K562 (cell line): ENCODE measurements around the gene PLCB3.

Source experiments
- COPS2 ChIP-seq: fragments of 450-650 bp; conservative IDR thresholded peaks from 2 replicates; pipeline ENCODE4 v1.6.1; 2016; ENCODE audit warnings: mild to moderate bottlenecking, moderate library complexity
- CTCF ChIP-seq, 3 experiments: IDR thresholded peaks in 2 of 3; conservative IDR thresholded peaks in 1 of 3; 2 replicates each; pipeline ENCODE4 v1.5.1; 2011 to 2012; ENCODE audit warnings: low read length in 3 of 3, mild to moderate bottlenecking in 3 of 3, control low read depth in 2 of 3, improper control_type of control experiment in 1 of 3, inconsistent platforms in 1 of 3, low read depth in 1 of 3, mixed read lengths in 1 of 3, moderate library complexity in 1 of 3; ENCODE audit not compliant: insufficient read depth in 2 of 3
- ETV6 ChIP-seq, 3 experiments: fragments of 150-350 bp in 1 of 3; sonication (generic) in 1 of 3; formaldehyde crosslinking in 1 of 3; IDR thresholded peaks; 2 replicates each; pipeline versions ENCODE4 v1.6.1 to v1.8.0; 2014 to 2022; ENCODE audit warnings: borderline replicate concordance in 2 of 3, low read depth in 2 of 3, antibody characterized with exemption in 1 of 3, low read length in 1 of 3, mild to moderate bottlenecking in 1 of 3, missing genetic modification reagents in 1 of 3
- KLF6 ChIP-seq: fragments of 250-450 bp; sonication (Bioruptor Pico); IDR thresholded peaks from 2 replicates; pipeline ENCODE4 v1.4.0; 2020; ENCODE audit warnings: mild to moderate bottlenecking, moderate library complexity, borderline replicate concordance
- MBD2 ChIP-seq: sonication (generic); IDR thresholded peaks from 2 replicates; pipeline ENCODE4 v1.6.1; 2016; ENCODE audit warnings: low read depth, borderline replicate concordance
- RAD21 ChIP-seq, 2 experiments: fragments of 250-450 bp in 1 of 2; fragments of 450-650 bp in 1 of 2; sonication (Bioruptor Pico) in 1 of 2; formaldehyde crosslinking in 1 of 2; IDR thresholded peaks in 1 of 2; conservative IDR thresholded peaks in 1 of 2; 2 replicates each; pipeline versions ENCODE4 v1.4.0 to v1.8.0; 2020 to 2022; ENCODE audit warnings: mild to moderate bottlenecking in 2 of 2, moderate library complexity in 1 of 2
- SIN3A ChIP-seq, 2 experiments: fragments of 150-350 bp in 1 of 2; IDR thresholded peaks; 2 replicates each; pipeline ENCODE4 v1.6.1; 2011 to 2016; ENCODE audit warnings: borderline replicate concordance in 2 of 2, low read depth in 2 of 2, low read length in 2 of 2, mild to moderate bottlenecking in 2 of 2, moderate library complexity in 2 of 2; ENCODE audit not compliant: control insufficient read depth in 1 of 2
- TF ChIP-seq, protein P1 (sequence below): sonication (generic); formaldehyde crosslinking; IDR thresholded peaks from 2 replicates; pipeline ENCODE4 v1.8.0; 2022; ENCODE audit warnings: mild to moderate bottlenecking, low read depth, missing genetic modification reagents

DNA sequence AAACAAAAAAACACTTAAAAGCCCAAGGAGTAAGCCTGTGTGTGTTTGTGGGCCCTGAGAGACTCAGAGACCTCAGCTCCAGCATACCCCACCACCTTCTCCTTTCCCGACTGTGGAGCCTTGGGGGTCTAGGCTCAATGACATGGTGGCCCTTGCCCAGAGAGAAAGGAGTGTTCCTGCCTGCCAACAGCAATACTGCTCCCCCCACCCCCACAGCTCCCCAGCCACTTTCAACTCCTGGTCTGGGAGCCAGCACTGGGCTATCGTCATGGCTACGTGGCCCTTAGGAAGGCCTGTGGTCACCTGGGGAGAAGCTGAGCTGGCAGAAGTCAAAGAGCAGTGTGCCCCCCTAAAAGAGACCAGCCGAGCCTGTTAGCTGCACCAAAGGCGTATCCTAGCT lies 7.2 kb upstream of the PLCB3 start:
- TF ChIP-seq KLF6 (CRISPR knock-in tag) (no peak), CTCF (IDR thresholded peaks at IDR 0.05 in 2 of 3, conservative IDR thresholded peaks at IDR 0.05 in 1 of 3; ENCODE audit: insufficient read depth in 2 of 3, low read depth in 1 of 3, low read length in 3 of 3) (no peak), ETV6 (IDR thresholded peaks at IDR 0.05; ENCODE audit: borderline replicate concordance in 1 of 2, low read depth in 2 of 2, low read length in 1 of 2) (no peak), ETV6 (CRISPR knock-in tag; IDR thresholded peaks at IDR 0.05; ENCODE audit: borderline replicate concordance) (no peak), COPS2 (no peak), RAD21 (CRISPR knock-in tag; conservative IDR thresholded peaks at IDR 0.05 in 1 of 2, IDR thresholded peaks at IDR 0.05 in 1 of 2) (no peak), MBD2 (no peak), SIN3A (IDR thresholded peaks at IDR 0.05; ENCODE audit: borderline replicate concordance in 2 of 2, control insufficient read depth in 1 of 2, low read depth in 2 of 2, low read length in 2 of 2) (no peak)
- TF ChIP-seq, protein P1, sequence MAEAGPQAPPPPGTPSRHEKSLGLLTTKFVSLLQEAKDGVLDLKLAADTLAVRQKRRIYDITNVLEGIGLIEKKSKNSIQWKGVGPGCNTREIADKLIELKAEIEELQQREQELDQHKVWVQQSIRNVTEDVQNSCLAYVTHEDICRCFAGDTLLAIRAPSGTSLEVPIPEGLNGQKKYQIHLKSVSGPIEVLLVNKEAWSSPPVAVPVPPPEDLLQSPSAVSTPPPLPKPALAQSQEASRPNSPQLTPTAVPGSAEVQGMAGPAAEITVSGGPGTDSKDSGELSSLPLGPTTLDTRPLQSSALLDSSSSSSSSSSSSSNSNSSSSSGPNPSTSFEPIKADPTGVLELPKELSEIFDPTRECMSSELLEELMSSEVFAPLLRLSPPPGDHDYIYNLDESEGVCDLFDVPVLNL (CRISPR knock-in tag), result no peak
